ENCODE results near the gene OSBPL1A.

- TF ChIP-seq POLR2A (IDR thresholded peaks at IDR 0.05) (no peak), CTCF (IDR thresholded peaks at IDR 0.05) (no peak)
Measured at GRCh38 chr18:24403076-24403475, 5.5 kb upstream of the OSBPL1A start.
